LNCAP (cell line): ENCODE results near the gene KLF7.

Experiments used
- CTCF ChIP-seq: fragments of 450-650 bp; IDR thresholded peaks from 2 replicates; pipeline ENCODE4 v1.5.1; 2017; ENCODE audit warnings: mild to moderate bottlenecking

Gene KLF7

DNA sequence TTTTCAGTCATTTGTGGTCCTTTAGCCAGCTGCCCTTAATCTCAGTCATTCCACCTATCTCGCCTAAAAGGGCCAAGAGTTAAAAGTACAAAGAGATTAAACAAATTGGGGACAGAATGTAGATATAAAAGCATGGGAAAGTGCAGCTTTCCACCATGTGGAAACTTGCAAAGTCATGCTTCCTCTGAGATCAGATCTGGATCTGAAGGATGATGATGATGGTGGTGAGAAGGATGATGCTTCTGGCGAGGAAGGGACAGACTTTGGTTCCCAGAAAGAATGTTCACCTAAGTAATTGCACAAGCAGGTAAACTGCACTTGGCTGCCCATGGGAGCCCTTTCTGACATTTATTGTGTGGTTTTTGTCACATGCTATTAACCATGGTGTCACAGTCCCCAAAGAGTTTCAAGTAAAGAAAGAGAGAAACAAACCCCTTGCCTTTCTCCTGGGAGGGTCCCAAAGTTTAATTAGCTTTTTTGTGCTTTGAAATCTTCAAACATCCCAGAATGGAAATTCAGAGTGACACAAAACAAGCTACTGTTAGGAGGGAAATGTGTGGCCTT is 34.7 kb downstream of the KLF7 start:
- no peak for TF ChIP-seq CTCF

DNA sequence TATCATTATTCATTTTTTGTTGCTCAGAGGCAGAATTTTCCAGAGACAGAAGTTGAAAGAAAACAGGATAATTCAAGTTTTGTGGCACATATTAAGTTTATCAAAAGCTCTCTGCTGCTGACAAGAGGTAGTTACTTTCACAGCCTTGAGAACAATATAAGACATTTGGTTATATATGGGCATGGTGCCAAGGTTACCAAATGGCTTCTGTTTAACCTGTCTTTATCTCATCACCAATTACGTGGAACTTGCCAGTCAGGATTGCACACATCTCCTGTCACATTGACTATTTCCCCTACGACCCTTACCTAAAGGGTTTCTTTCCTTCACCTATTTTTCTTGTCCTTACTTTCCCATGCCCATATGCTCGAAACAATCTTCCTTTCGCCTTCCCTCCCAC is 35.9 kb downstream of the KLF7 start:
- TF ChIP-seq CTCF, result no peak

- no peak for TF ChIP-seq CTCF
These were observed 36.9 kb downstream of the KLF7 start for GRCh38 chr2:207128867-207129266.

DNA sequence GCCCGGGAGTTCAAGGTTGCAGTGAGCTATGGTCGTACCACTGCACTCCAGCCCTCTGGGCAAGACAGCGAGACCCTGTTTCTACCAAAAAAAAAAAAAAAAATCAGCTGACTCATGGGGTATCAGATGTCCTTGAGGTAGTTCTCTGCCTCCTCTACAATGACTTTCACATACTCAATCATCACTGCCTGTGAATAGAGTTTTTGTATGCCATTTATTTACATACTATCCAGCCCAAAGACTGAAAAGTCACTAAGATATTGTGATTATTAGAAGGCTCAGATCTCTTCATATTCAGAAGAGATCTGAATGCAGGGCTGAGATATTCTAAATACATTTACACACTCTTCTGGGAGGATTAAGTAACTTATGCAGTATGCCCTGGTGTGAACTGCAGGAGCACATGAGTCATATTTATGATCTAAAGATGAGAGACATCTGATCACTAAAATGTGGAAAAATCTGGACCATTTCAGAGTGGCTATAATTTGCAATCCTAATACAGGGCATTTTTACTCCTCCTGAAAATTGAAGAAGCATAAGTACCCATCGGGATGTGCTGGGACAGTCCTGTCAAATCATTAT is 38.9 kb downstream of the KLF7 start:
- TF ChIP-seq CTCF, result no peak

DNA sequence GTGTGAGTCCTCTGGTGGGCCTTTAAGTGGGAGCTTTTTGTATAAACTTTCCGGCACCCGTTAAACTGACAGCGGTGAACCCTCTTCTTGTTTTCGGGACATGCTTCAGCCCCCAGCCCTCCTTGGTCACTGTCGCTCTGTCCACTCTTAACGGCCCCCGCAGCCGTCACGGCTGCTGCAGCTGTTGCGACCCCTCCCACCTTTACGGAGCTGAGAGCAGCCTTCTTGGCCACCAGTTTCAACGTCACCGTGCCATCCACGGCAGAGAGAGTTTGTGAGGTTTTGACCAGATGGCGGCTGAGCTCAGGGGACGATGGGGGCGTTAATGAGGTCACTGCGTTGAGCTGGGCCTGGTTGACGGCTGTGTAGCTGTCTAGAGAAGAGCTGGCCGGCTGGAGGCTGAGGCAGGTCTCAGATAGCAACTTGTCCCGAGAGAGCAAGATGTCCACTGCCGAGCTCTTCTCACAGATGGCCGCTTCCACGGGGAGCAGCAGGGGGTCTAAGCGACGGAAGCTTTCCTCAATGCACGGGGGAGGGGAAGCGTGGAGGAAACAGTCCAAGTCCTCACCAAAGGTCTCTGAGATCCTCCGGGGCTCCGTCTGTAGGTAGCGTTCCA is 41.9 kb downstream of the KLF7 start:
- no peak for TF ChIP-seq CTCF

DNA sequence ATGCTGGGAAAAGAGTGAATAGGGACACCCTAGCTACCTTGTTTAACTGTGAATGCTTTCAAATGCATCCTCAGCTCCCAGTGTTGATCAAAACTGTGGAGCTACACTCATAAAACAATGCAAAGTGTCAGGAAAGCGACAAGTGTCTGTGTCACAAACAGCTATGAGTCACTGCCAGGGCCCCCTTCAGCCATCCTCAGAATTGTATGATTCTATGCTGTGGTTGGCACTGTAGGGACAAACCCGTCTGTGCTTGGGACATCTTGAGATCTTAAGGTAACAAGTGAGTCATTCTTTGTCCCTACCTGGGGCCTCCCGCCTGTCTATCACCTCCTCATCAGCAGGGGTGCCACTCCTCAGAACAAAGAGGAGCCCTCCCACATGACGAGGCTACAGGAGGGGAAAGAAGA is 42.4 kb downstream of the KLF7 start:
- TF ChIP-seq CTCF, result no peak

DNA sequence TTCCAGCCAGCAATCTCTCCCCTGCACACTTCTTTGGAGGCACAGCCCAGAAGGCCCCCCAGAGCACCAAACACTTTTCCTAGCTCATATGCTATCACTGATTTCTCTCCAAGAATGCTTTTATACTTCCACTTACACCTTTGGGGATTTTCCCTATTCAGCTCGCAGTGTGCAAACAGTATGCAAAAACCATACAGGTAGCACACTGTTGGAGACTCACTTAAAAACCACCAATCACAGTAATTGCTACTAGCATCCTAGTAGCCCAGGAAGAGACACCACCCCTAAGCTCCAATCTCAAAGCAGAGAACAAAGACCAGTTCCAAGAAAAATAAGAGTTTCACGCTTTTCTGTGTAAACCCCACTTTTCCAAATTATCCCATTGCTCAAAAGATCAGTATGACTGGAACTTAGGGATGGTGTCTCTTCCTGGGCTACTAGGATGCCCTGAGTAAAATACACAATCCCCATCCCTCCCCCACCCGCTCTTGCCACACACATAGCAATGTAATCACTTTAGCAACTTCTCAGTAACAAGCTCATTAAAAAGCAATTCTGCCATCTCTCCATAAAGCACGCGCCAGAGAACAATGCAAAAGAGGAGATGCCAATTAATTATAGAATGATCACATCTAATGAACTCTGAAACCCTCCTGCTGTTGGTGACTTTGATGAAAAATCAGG is 43.0 kb downstream of the KLF7 start:
- no peak for TF ChIP-seq CTCF
